Ishikawa (cell line): ENCODE data around the gene CLRN1.

ENCODE experiments used
- CEBPB ChIP-seq: IDR thresholded peaks from 2 replicates; pipeline ENCODE4 v1.6.1; 2012
- EGR1 ChIP-seq: IDR thresholded peaks from 2 replicates; pipeline ENCODE4 v1.6.1; 2012
- EP300 ChIP-seq: IDR thresholded peaks from 2 replicates; pipeline ENCODE4 v1.6.1; 2012; ENCODE audit warnings: borderline replicate concordance
- FOXM1 ChIP-seq: IDR thresholded peaks from 2 replicates; pipeline ENCODE4 v1.6.1; 2012; ENCODE audit warnings: low read depth, borderline replicate concordance
- MAX ChIP-seq: IDR thresholded peaks from 2 replicates; pipeline ENCODE4 v1.6.1; 2012
- RAD21 ChIP-seq: IDR thresholded peaks from 2 replicates; pipeline ENCODE4 v1.6.1; 2012; ENCODE audit warnings: low read depth
- REST ChIP-seq: IDR thresholded peaks from 2 replicates; pipeline ENCODE4 v1.6.1; 2012; ENCODE audit warnings: low read depth, mild to moderate bottlenecking
- TAF1 ChIP-seq: IDR thresholded peaks from 2 replicates; pipeline ENCODE4 v1.6.1; 2012; ENCODE audit warnings: low read depth, mild to moderate bottlenecking

DNA sequence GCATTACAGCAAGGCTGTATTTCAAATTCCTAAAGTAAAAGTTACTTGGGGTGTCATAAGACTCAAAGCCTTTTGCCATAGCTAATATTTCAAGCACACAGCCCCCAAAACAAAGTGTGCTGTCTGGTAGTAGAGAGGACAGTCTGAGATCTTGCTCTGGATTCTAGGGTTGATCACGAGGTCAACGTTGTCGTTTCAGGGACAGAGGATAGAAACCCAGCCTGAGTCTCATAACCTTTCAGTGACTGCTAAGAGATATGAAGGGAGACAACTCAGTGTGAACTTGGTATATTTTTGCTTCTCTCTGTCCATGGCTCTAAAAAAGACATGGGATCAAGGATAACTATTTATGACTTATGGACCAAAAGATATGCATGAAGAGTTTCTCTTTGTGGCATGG, 41.7 kb downstream of the CLRN1 start:
- TF ChIP-seq RAD21 (no peak), MAX (no peak), EGR1 (no peak), CEBPB (no peak), EP300 (no peak), TAF1 (no peak), FOXM1 (no peak), REST (no peak)
